Trophoblast cell (in vitro differentiated cells and primary cell): ENCODE data around the gene MITD1.

ENCODE experiments used
- DNase-seq, 2 donors: peaks; one replicate each; pipeline ENCODE4 v3.0.0-alpha.2; 2016
- H2AFZ ChIP-seq: 2 replicates; pipeline ENCODE4 v1.6.1; 2013; ENCODE audit warnings: low read length, moderate library complexity, mild to moderate bottlenecking; ENCODE audit not compliant: insufficient read depth, poor library complexity
- H2AK5ac ChIP-seq: 2 replicates; pipeline ENCODE4 v1.6.1; 2013; ENCODE audit warnings: mild to moderate bottlenecking, low read length
- H2BK120ac ChIP-seq: 2 replicates; pipeline ENCODE4 v1.6.1; 2013; ENCODE audit warnings: low read length, mild to moderate bottlenecking, moderate library complexity; ENCODE audit not compliant: insufficient read depth, poor library complexity
- H2BK12ac ChIP-seq: 2 replicates; pipeline ENCODE4 v1.6.1; 2013; ENCODE audit warnings: mild to moderate bottlenecking, low read length, moderate library complexity
- H2BK5ac ChIP-seq: 2 replicates; pipeline ENCODE4 v1.6.1; 2013; ENCODE audit warnings: low read length, low read depth, moderate library complexity, mild to moderate bottlenecking; ENCODE audit not compliant: poor library complexity
- H3K14ac ChIP-seq: 2 replicates; pipeline ENCODE4 v1.6.1; 2013; ENCODE audit warnings: mild to moderate bottlenecking, low read length
- H3K18ac ChIP-seq: 2 replicates; pipeline ENCODE4 v1.6.1; 2013; ENCODE audit warnings: mild to moderate bottlenecking, low read length
- H3K23ac ChIP-seq: 2 replicates; pipeline ENCODE4 v1.6.1; 2013; ENCODE audit warnings: low read length
- H3K27ac ChIP-seq: 2 replicates; pipeline ENCODE4 v1.5.1; 2013; ENCODE audit warnings: low read depth, mild to moderate bottlenecking, inconsistent platforms, low read length, moderate library complexity
- H3K27me3 ChIP-seq: 2 replicates; pipeline ENCODE4 v1.6.1; 2013; ENCODE audit warnings: inconsistent platforms, mild to moderate bottlenecking, low read length, moderate library complexity; ENCODE audit not compliant: insufficient read depth
- H3K36me3 ChIP-seq, 2 experiments: 1 replicate in 1 of 2; 2 replicates in 1 of 2; pipeline ENCODE4 v1.6.1; 2013; ENCODE audit warnings: low read length in 2 of 2, mild to moderate bottlenecking in 2 of 2, moderate library complexity in 1 of 2; ENCODE audit not compliant: insufficient read depth in 2 of 2, control insufficient read depth in 1 of 2
- H3K4ac ChIP-seq: 2 replicates; pipeline ENCODE4 v1.6.1; 2013; ENCODE audit warnings: low read depth, mild to moderate bottlenecking, low read length, moderate library complexity
- H3K4me1 ChIP-seq, 2 experiments: 1 replicate in 1 of 2; 2 replicates in 1 of 2; pipeline ENCODE4 v1.6.1; 2013; ENCODE audit warnings: low read length in 2 of 2, mild to moderate bottlenecking in 2 of 2, moderate library complexity in 1 of 2; ENCODE audit not compliant: insufficient read depth in 2 of 2, control insufficient read depth in 1 of 2
- H3K4me2 ChIP-seq: 2 replicates; pipeline ENCODE4 v1.6.1; 2013; ENCODE audit warnings: inconsistent platforms, mild to moderate bottlenecking, low read length, moderate library complexity
- H3K4me3 ChIP-seq: 2 replicates; pipeline ENCODE4 v1.5.1; 2013; ENCODE audit warnings: mild to moderate bottlenecking, low read depth, low read length, inconsistent platforms
- H3K79me1 ChIP-seq: one replicate; pipeline ENCODE4 v1.6.1; 2013; ENCODE audit warnings: low read length
- H3K79me2 ChIP-seq: 2 replicates; pipeline ENCODE4 v1.6.1; 2013; ENCODE audit warnings: low read length, mild to moderate bottlenecking; ENCODE audit not compliant: control insufficient read depth, insufficient read depth, poor library complexity
- H3K9ac ChIP-seq: 2 replicates; pipeline ENCODE4 v1.6.1; 2013; ENCODE audit warnings: mild to moderate bottlenecking, low read length
- H3K9me3 ChIP-seq: 2 replicates; pipeline ENCODE4 v1.6.1; 2013; ENCODE audit warnings: low read depth, mild to moderate bottlenecking, control low read depth, inconsistent platforms, low read length; ENCODE audit not compliant: insufficient read depth
- H4K12ac ChIP-seq: 2 replicates; pipeline ENCODE4 v1.6.1; 2013; ENCODE audit warnings: low read depth, mild to moderate bottlenecking, low read length, moderate library complexity
- H4K8ac ChIP-seq: 2 replicates; pipeline ENCODE4 v1.6.1; 2013; ENCODE audit warnings: low read depth, mild to moderate bottlenecking, low read length, moderate library complexity
- H4K91ac ChIP-seq: one replicate; pipeline ENCODE4 v1.6.1; 2013; ENCODE audit warnings: low read depth, mild to moderate bottlenecking, low read length, moderate library complexity
- WGBS: extraction: QIAGEN DNeasy Blood & Tissue Kit; methylation state at CpG from one replicate; pipeline ENCODE4 v1.1.7; 2013; ENCODE audit warnings: missing lambda C conversion rate; ENCODE audit not compliant: insufficient read length, insufficient coverage; ENCODE audit errors: extremely low coverage; 5-methylcytosine and 5-hydroxymethylcytosine counted together

MITD1 gene

GRCh38 chr2:99141110-99142108, 39.4 kb downstream of the MITD1 start, which contains the start of gene C2orf15:
TSS of gene C2orf15 (plus strand) at chr2:99141707. CDS start at chr2:99150559, 8,852 bp downstream.
- Histone ChIP-seq H3K18ac (peak within 1 kb of the TSS; percentile 87), H3K23ac (no peak within 1 kb of the TSS), H3K79me1 (peaks cover 7% of the 10 kb centered on the region), H3K27me3 (no peaks in the 10 kb centered on the region), H3K27ac (peak within 1 kb of the TSS; percentile 75), H3K9ac (peak within 1 kb of the TSS; percentile 85), H3K36me3 (no peaks in the 10 kb centered on the region), H4K91ac (peak within 1 kb of the TSS; percentile 69), H3K9me3 (no peaks in the 10 kb centered on the region), H3K4ac (peak within 1 kb of the TSS; percentile 35), H2AFZ (peak within 1 kb of the TSS; percentile 95), H3K4me2 (peak within 1 kb of the TSS; percentile 98), H3K14ac (peak within 1 kb of the TSS; percentile 89), H3K4me3 (peak within 1 kb of the TSS; percentile 82), H2BK120ac (peak within 1 kb of the TSS; percentile 54), H2BK5ac (peak within 1 kb of the TSS; percentile 77), H2AK5ac (no peak within 1 kb of the TSS), H3K4me1 (no peaks in the 10 kb centered on the region), H3K79me2 (peaks cover 4% of the 10 kb centered on the region), H4K12ac (peak within 1 kb of the TSS; percentile 78), H4K8ac (peak within 1 kb of the TSS; percentile 89), H2BK12ac (peak within 1 kb of the TSS; percentile 16)
- peak; percentile 83 to 91 for DNase-seq
- no CpG with 5 or more reads among the region's 84 CpGs for WGBS

GRCh38 chr2:99140860-99141109, 40.1 kb downstream of the MITD1 start:
- no CpG with 5 or more reads among the region's 21 CpGs for whole genome bisulfite sequencing
- Histone ChIP-seq H4K8ac (peak overlapping the region; percentile 70), H3K14ac (peak overlapping the region; percentile 89), H3K27ac (peak overlapping the region; percentile 50), H4K12ac (no peak overlapping the region), H4K91ac (peak overlapping the region; percentile 32), H3K23ac (no peak overlapping the region), H3K27me3 (no peaks in the 10 kb centered on the region), H3K18ac (peak overlapping the region; percentile 21), H3K4me1 (no peaks in the 10 kb centered on the region), H3K4me3 (peak overlapping the region; percentile 82), H3K79me2 (peaks cover 4% of the 10 kb centered on the region), H2AFZ (peak overlapping the region; percentile 95), H2BK12ac (no peak overlapping the region), H3K9me3 (no peaks in the 10 kb centered on the region), H3K79me1 (peaks cover 7% of the 10 kb centered on the region), H2BK120ac (peak overlapping the region; percentile 4), H2BK5ac (no peak overlapping the region), H3K36me3 (no peaks in the 10 kb centered on the region), H3K9ac (peak overlapping the region; percentile 75), H2AK5ac (no peak overlapping the region), H3K4me2 (peak overlapping the region; percentile 98), H3K4ac (peak overlapping the region; percentile 33)
- no peak for DNase-seq

- Histone ChIP-seq H3K9ac (peak overlapping the region; percentile 85), H3K14ac (peak overlapping the region; percentile 89), H2AK5ac (no peak overlapping the region), H3K23ac (no peak overlapping the region), H3K79me2 (peaks cover 4% of the 10 kb centered on the region), H3K4me3 (peak overlapping the region; percentile 82), H4K91ac (peak overlapping the region; percentile 32), H3K4ac (peak overlapping the region; percentile 33), H3K4me2 (peak overlapping the region; percentile 98), H4K12ac (no peak overlapping the region), H2BK120ac (peak overlapping the region; percentile 4), H3K9me3 (no peaks in the 10 kb centered on the region), H2BK5ac (no peak overlapping the region), H3K18ac (peak overlapping the region; percentile 21), H4K8ac (peak overlapping the region; percentile 70), H3K27me3 (no peaks in the 10 kb centered on the region), H3K27ac (peak overlapping the region; percentile 50), H2AFZ (peak overlapping the region; percentile 95), H3K4me1 (no peaks in the 10 kb centered on the region), H2BK12ac (no peak overlapping the region), H3K79me1 (peaks cover 7% of the 10 kb centered on the region), H3K36me3 (no peaks in the 10 kb centered on the region)
- no peak for DNase-seq
- WGBS, result no CpG with 5 or more reads among the region's 17 CpGs
Measured at GRCh38 chr2:99140056-99140859, 40.6 kb downstream of the MITD1 start.

- H2AK5ac ChIP-seq, result no peak overlapping the region
- H2BK12ac ChIP-seq, result no peak overlapping the region
- H4K12ac ChIP-seq, result no peak overlapping the region
- H3K9ac ChIP-seq, result no peak overlapping the region
- H2BK120ac ChIP-seq, result no peak overlapping the region
- no peaks in the 10 kb centered on the region for H3K9me3 ChIP-seq
- H3K36me3 ChIP-seq, result no peaks in the 10 kb centered on the region
- no CpG with 5 or more reads among the region's 4 CpGs for WGBS
- H3K79me1 ChIP-seq, result peaks cover 7% of the 10 kb centered on the region
- no peak overlapping the region for H4K8ac ChIP-seq
- H3K27ac ChIP-seq, result no peak overlapping the region
- no peak overlapping the region for H3K4me2 ChIP-seq
- H3K27me3 ChIP-seq, result no peaks in the 10 kb centered on the region
- H4K91ac ChIP-seq, result no peak overlapping the region
- H3K4ac ChIP-seq, result no peak overlapping the region
- no peak for DNase-seq
- H3K14ac ChIP-seq, result no peak overlapping the region
- H3K23ac ChIP-seq, result no peak overlapping the region
- H3K4me3 ChIP-seq, result no peak overlapping the region
- H3K18ac ChIP-seq, result no peak overlapping the region
- no peaks in the 10 kb centered on the region for H3K4me1 ChIP-seq
- no peak overlapping the region for H2AFZ ChIP-seq
- peaks cover 4% of the 10 kb centered on the region for H3K79me2 ChIP-seq
- H2BK5ac ChIP-seq, result no peak overlapping the region
Measured at GRCh38 chr2:99139003-99139402, 41.9 kb downstream of the MITD1 start.
